GM12891 (cell line): ENCODE measurements around the gene CROCC2.

Source experiments
- DNase-seq: peaks from one replicate; pipeline ENCODE4 v3.0.0; 2011; ENCODE audit warnings: low spot score; ENCODE audit not compliant: insufficient read length
- FAIRE-seq: peaks from 2 replicates; lab custom pipeline; 2011; peaks lifted over from hg19 to GRCh38; lab: Jason Lieb, UNC
- PAX5 ChIP-seq: IDR thresholded peaks from 2 replicates; pipeline ENCODE4 v1.6.1; 2011; ENCODE audit warnings: low read length, moderate library complexity, mild to moderate bottlenecking; ENCODE audit not compliant: insufficient read depth, severe bottlenecking
- POLR2A ChIP-seq: IDR thresholded peaks from 2 replicates; pipeline ENCODE4 v1.6.1; 2011; ENCODE audit warnings: low read depth, low read length, control low read depth
- POLR2AphosphoS5 ChIP-seq: IDR thresholded peaks from 2 replicates; pipeline ENCODE4 v1.6.1; 2011; ENCODE audit warnings: low read depth, low read length, control low read depth
- POU2F2 ChIP-seq: IDR thresholded peaks from 2 replicates; pipeline ENCODE4 v1.6.1; 2011; ENCODE audit warnings: low read depth, mild to moderate bottlenecking, control low read depth, low read length, moderate library complexity
- SPI1 ChIP-seq: IDR thresholded peaks from 2 replicates; pipeline ENCODE4 v1.6.1; 2011; ENCODE audit warnings: low read depth, low read length, control low read depth
- TAF1 ChIP-seq: IDR thresholded peaks from 2 replicates; pipeline ENCODE4 v1.6.1; 2011; ENCODE audit warnings: low read depth, low read length, control low read depth

The CROCC2 gene

DNA sequence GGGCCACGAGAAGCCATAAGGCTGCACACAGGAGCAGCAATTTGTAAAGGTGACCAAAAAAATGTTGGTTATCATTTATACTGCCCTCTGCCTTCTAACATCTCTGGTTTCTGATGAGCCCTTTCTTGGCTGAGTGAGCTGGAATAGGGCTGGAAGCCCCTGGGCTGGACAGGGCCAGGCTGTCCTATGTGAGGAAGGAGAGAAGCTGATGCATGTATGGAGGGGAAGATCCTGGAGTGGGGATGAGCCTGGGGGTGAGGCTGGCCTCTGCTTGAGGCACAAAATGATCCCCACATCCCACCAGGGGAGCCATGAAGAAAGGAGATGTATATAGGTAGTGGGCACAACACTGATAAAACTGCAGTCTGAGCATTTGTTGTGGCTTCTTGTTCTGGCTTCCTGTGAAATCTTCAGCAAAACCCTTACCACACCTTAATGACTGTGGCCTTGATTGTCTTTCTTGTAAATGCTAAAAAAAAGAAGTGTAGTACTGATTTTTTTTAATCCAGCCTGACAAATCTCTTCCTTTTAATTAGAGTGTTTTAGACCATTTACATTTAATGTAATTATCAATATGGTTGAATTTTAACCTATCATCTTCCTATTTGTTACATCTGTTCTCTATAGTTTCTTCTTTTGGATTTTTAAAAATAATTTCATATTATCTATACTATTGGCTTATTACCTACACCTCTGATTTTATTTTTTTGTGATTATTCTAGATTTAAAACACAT lies 97.9 kb downstream of the CROCC2 start:
- no peak for TF ChIP-seq POU2F2
- TF ChIP-seq POLR2AphosphoS5: no peak
- no peak for FAIRE-seq
- DNase-seq: no peak

DNA sequence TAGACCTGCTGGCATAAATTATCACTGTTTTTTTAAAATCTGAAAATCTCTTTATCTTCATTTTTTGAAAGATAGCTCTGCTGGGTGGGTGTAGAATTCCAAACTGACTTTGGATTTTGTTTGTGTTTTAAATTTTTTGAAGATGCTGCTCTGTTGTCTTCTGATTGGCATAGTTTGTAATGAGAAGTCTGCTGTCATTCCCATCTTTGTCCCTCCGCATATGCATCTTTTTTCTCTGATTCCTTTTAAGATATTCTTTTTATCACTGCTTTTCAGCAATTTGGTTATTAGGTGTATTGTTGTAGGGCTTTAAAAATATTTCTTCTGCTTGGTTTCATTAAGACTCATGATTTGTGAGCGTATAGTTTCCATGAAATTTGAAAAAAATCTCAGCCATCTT lies 99.4 kb downstream of the CROCC2 start:
- DNase-seq (no peak), FAIRE-seq (no peak)
- no peak for TF ChIP-seq TAF1
- TF ChIP-seq PAX5: no peak
- TF ChIP-seq POU2F2: no peak
- no peak for TF ChIP-seq SPI1
- TF ChIP-seq POLR2A: no peak
- TF ChIP-seq POLR2AphosphoS5: no peak

DNA sequence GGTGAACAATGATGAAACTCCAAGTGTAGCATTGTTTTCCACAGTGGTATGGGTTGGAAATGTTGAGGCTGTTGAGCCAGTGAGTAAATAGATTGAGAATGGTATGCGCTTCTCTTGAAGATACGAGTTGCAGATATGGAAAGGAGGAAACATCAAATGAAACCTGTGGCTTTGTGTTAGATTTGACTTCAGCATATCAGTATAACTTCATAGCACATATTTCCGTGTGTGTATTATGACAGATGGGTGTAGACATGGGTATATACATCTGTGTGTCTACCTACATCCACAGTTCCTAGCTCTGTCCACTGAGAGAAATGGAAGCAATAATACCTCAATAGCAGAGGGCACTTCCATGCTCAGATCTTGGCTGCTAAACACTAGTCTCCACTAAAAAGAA lies 100.3 kb downstream of the CROCC2 start:
- FAIRE-seq (no peak), DNase-seq (no peak)
- TF ChIP-seq SPI1 (no peak), POU2F2 (no peak), TAF1 (no peak), POLR2AphosphoS5 (no peak)

GRCh38 chr2:241007111-241007510 lies 101.0 kb downstream of the CROCC2 start:
- DNase-seq: no peak
- no peak for TF ChIP-seq POLR2AphosphoS5
- TF ChIP-seq POU2F2: no peak
- TF ChIP-seq TAF1: no peak
- TF ChIP-seq SPI1: no peak
- no peak for TF ChIP-seq POLR2A
- FAIRE-seq: no peak

GRCh38 chr2:241007880-241008710 lies 102.0 kb downstream of the CROCC2 start:
- TF ChIP-seq POU2F2: no peak
- TF ChIP-seq TAF1: no peak
- no peak for TF ChIP-seq POLR2AphosphoS5
- TF ChIP-seq POLR2A: no peak
- no peak for TF ChIP-seq PAX5
- no peak for TF ChIP-seq SPI1
- no peak for FAIRE-seq

GRCh38 chr2:241008711-241009121 lies 102.6 kb downstream of the CROCC2 start:
- DNase-seq (no peak), FAIRE-seq (no peak)
- TF ChIP-seq POU2F2: no peak
- TF ChIP-seq POLR2A: no peak
- TF ChIP-seq POLR2AphosphoS5: no peak
- TF ChIP-seq SPI1: no peak
- TF ChIP-seq PAX5: no peak
- TF ChIP-seq TAF1: no peak

More at GRCh38 chr2:241007880-241008710, 102.0 kb downstream of the CROCC2 start:
- no peak for DNase-seq

DNA sequence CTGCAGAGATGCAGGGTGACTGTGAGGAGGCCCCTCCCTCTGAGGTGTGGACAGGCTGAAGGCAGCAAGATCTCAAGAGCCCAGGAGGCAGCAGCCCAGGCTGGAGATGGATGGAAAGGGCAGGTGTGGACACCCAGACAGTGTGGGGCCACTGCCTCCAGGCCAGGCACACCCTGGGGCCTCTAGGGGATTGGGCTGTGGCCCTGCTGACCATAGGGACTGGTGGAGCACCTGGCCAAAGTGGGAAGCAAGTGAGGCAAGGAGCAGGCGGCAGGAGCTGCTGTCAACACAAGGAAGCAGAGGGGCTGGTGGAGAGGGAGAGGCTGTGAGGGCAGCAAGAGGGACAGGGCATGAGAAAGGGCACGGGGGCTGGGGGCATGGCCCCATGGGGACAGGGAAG lies 103.1 kb downstream of the CROCC2 start:
- DNase-seq (no peak), FAIRE-seq (no peak)
- no peak for TF ChIP-seq POLR2A
- TF ChIP-seq POU2F2: no peak
- TF ChIP-seq TAF1: no peak
- no peak for TF ChIP-seq POLR2AphosphoS5
- TF ChIP-seq PAX5: no peak
- TF ChIP-seq SPI1: no peak

- TF ChIP-seq TAF1 (no peak), PAX5 (no peak), SPI1 (no peak), POLR2AphosphoS5 (no peak), POLR2A (no peak), POU2F2 (no peak)
- DNase-seq (peak; percentile 68), FAIRE-seq (no peak)
These were observed 103.7 kb downstream of the CROCC2 start for GRCh38 chr2:241009601-241010530.

DNA sequence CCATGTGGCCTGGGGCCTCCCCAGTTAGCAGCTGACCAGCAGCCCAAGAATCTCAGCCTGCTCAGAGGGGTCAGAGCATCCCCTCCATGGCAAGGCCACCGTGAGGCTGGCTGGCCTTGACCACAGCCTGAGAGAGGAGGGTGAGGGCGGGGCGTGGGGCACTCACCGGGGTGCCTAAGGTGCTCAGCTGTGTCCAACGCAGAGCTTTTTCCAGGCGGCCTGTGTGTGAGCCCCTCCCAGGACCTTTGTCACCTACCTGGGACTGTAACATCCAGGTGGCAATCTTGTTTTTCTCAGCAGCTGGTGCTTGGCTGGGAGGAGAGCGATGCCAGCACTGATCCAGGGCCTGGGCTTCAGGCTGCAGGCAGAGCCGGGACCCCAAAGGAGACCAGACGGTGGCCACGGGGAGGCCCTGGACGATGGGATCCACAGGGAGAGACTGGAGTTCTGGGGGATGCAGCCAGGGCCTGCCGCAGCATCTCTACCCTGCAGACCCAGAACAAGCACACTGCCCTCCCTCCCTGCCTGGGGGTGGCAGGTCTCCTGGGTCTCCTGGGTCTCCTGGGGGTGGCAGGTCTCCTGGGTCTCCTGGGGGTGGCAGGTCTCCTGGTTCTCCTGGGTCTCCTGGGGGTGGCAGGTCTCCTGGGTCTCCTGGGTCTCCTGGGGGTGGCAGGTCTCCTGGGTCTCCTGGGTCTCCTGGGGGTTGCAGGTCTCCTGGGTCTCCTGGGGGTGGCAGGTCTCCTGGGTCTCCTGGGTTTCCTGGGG lies 104.6 kb downstream of the CROCC2 start:
- TF ChIP-seq PAX5 (no peak), TAF1 (no peak), POLR2A (no peak)
- no peak for FAIRE-seq

More for the DNA sequence above, 104.6 kb downstream of the CROCC2 start:
- no peak for DNase-seq
